Measurements from ENCODE around the gene THEMIS2.

THEMIS2 gene

DNA sequence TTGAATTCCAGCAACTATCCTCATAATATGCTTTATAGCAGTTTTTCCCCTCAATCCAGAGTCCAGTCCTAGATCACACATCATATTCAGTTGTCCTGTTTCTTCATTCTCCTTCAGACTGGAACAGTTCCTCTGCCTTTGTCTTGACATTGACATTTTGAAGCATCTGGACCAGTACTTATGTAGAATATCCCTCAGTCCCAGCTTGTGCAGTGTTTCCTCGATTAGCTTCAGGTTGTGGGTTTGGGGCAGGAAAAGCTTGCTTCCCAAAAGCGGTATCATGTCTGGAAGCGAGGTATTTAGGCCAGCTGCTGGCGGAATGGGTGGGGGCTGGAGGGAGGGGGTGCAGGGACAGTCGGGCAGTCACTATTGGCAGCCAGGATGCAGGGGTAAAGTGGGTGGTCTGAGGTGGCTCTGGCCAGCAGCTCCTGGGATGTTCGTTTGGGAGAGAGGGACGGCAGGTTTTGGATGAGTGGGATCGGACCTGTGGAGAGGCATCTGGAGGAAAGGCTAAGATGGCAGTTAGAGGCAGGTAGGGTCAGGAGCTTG, 6.5 kb downstream of the THEMIS2 start:
- in situ Hi-C loops (cut with MboI; ENCODE audit: low pct_unique_long_range_greater_than_20kb, low sequenced_read_pairs, unreplicated experiment): no loop called here
- TF ChIP-seq, protein P1, sequence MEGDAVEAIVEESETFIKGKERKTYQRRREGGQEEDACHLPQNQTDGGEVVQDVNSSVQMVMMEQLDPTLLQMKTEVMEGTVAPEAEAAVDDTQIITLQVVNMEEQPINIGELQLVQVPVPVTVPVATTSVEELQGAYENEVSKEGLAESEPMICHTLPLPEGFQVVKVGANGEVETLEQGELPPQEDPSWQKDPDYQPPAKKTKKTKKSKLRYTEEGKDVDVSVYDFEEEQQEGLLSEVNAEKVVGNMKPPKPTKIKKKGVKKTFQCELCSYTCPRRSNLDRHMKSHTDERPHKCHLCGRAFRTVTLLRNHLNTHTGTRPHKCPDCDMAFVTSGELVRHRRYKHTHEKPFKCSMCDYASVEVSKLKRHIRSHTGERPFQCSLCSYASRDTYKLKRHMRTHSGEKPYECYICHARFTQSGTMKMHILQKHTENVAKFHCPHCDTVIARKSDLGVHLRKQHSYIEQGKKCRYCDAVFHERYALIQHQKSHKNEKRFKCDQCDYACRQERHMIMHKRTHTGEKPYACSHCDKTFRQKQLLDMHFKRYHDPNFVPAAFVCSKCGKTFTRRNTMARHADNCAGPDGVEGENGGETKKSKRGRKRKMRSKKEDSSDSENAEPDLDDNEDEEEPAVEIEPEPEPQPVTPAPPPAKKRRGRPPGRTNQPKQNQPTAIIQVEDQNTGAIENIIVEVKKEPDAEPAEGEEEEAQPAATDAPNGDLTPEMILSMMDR (IDR thresholded peaks at IDR 0.05; ENCODE audit: extremely low read depth, insufficient read depth, missing control alignments): no peak

DNA sequence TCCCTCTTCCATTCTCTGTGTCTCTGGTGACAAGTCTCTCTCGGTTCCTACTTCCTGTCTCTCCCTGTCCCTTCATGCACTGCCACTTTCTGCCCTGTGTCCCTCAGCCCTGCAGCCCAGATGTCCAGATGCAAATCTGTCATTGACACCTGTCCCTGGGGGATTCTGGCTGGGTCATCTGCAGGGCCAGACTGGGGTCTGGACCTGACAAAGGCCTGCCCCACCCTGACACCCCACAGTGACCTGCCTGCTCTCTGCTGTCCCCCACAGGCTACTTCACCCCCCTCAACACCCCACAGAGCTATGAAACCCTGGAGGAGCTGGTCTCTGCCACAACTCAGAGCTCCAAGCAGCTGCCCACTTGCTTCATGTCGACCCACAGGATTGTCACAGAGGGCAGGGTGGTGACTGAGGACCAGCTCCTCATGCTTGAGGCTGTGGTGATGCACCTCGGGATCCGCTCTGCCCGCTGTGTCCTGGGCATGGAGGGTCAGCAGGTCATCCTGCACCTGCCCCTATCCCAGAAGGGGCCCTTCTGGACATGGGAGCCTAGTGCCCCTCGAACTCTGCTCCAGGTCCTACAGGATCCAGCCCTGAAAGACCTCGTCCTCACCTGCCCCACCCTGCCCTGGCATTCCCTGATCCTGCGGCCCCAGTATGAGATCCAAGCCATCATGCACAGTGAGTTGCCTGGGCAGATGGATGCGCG, 7.2 kb downstream of the THEMIS2 start:
- no peak for DNase-seq (ENCODE audit: low spot score)
- in situ Hi-C loops (cut with MboI; ENCODE audit: low pct_unique_long_range_greater_than_20kb, low sequenced_read_pairs, unreplicated experiment): no loop called here
- TF ChIP-seq, protein P1 (IDR thresholded peaks at IDR 0.05; ENCODE audit: extremely low read depth, insufficient read depth, missing control alignments): no peak

More for the DNA sequence above, 6.5 kb downstream of the THEMIS2 start:
- DNase-seq (ENCODE audit: low spot score): no peak

DNA sequence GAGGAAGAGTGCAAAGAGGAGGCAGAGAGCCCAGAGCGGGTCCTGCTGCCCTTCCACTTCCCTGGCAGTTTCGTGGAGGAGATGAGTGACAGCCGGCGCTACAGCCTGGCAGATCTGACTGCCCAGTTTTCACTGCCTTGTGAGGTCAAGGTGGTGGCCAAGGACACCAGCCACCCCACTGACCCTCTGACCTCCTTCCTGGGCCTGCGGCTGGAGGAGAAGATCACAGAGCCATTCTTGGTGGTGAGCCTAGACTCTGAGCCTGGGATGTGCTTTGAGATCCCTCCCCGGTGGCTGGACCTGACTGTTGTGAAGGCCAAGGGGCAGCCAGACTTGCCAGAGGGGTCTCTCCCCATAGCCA, 10.2 kb downstream of the THEMIS2 start:
- TF ChIP-seq, protein P1 (IDR thresholded peaks at IDR 0.05; ENCODE audit: extremely low read depth, insufficient read depth, missing control alignments): no peak
- in situ Hi-C loops (cut with MboI; ENCODE audit: low pct_unique_long_range_greater_than_20kb, low sequenced_read_pairs, unreplicated experiment): no loop called here
- no peak for DNase-seq (ENCODE audit: low spot score)

DNA sequence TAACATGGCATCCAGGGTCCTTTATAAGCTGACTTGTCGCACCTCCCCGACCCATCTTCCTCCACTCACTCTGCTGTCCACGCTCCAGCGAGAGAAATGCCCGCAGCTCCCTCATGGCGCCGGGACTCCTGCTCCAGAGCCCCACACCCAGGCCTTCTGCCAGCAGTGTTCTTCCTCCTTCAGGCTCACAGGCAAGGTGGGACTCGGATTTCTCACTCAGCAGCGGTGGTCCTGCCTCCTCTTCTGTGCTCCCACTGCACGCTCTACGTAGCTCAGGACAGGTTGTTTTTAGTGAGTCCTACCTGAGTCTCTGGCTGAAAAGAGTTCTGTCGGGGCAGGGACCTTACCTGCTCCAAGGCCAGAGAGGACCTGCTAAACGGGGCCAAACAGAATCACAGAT, 11.2 kb downstream of the THEMIS2 start:
- TF ChIP-seq, protein P1 (IDR thresholded peaks at IDR 0.05; ENCODE audit: extremely low read depth, insufficient read depth, missing control alignments): no peak
- DNase-seq (ENCODE audit: low spot score): no peak
- in situ Hi-C loops (cut with MboI; ENCODE audit: low pct_unique_long_range_greater_than_20kb, low sequenced_read_pairs, unreplicated experiment): no loop called here

DNA sequence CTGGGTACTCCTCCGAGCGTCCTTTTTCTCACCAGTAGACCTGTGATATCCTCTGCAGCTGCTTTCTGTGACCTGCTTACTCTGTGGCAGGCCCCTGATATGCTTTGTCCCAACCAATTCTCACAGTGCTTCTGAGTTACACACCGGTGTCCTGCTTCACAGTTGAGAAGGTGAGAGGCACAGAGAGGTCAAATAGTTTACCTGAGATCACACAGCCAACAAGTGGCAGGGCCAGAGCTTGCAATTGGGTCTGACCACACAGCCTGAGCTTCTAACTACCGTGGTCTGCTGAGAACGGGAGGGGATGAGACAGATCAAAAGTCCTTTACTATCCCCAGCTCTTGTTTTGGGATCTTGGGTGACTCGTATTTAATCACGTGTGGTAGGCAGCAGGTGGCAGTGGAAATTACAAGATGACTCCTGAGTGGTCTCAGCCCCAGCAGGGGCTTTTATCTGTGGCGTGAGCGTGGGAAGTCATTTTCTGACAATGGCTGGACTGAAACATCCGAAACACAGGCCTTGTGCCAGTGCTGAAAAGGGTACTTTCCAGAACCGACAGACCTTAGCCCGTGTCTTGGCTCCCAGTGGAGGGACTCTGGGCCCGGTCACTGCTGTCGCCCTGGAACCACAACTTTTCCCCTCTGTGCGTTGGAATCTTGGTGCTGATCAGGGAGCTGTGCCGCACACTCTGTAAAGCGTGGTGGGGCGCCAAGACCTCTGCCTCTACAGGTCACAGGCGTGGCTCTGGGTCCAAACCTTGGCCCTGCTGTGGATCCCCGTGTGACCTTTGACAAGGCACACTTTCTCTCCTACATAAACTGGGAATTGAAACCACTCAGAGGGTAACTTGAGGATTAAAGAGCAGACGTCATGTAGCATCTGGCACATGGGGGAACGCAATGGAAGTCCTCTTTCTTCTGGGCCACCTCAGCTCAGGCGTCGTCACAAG, 11.9 kb downstream of the THEMIS2 start:
- peak; percentile 62 for DNase-seq (ENCODE audit: low spot score)
- TF ChIP-seq, protein P1 (IDR thresholded peaks at IDR 0.05; ENCODE audit: extremely low read depth, insufficient read depth, missing control alignments): no peak
- in situ Hi-C loops (cut with MboI; ENCODE audit: low pct_unique_long_range_greater_than_20kb, low sequenced_read_pairs, unreplicated experiment): no loop called here

DNA sequence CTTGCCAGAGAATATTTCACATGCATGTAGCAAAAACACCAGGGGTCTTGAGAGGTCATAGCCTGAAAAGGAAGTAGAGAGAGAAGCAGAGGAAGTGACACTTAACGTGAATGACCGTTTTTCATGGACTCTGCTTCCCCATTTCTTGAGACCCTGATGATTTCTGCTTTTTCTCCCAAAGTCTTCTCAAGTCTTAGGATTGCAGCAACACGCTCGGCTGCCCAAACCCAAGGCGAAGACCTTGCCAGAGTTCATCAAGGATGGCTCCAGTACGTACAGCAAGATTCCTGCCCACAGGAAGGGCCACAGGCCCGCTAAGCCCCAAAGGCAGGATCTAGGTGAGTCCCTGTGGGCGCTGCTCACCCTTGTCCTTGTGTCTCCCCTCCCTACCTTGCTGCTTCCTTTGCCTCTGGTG, 12.8 kb downstream of the THEMIS2 start:
- TF ChIP-seq, protein P1 (IDR thresholded peaks at IDR 0.05; ENCODE audit: extremely low read depth, insufficient read depth, missing control alignments): no peak
- DNase-seq (ENCODE audit: low spot score): no peak
- in situ Hi-C loops (cut with MboI; ENCODE audit: low pct_unique_long_range_greater_than_20kb, low sequenced_read_pairs, unreplicated experiment): no loop called here

Measured in GM13977 (cell line).